Measurements from ENCODE around the gene PTPN11.

DNA sequence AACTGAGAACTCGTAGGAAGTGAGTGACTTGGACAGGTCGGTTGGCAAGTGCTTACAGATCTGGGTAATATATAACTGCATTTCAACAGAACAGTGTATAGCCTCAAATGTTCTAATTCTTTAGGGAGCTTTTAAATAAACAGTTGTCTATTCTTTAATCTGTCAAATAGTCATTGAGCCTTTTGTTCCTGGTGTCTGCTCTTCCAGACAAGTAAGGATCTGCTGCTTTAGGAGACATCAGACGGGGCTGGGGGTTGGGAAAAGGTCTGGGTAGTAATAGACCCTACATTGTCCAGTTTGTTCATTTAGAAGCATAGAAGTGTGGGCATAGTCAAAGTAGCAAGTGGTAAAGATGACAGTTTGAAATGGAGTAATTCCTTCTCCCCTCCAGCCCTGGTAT is 2.0 kb downstream of the PTPN11 start:
- TF ChIP-seq, protein P1, sequence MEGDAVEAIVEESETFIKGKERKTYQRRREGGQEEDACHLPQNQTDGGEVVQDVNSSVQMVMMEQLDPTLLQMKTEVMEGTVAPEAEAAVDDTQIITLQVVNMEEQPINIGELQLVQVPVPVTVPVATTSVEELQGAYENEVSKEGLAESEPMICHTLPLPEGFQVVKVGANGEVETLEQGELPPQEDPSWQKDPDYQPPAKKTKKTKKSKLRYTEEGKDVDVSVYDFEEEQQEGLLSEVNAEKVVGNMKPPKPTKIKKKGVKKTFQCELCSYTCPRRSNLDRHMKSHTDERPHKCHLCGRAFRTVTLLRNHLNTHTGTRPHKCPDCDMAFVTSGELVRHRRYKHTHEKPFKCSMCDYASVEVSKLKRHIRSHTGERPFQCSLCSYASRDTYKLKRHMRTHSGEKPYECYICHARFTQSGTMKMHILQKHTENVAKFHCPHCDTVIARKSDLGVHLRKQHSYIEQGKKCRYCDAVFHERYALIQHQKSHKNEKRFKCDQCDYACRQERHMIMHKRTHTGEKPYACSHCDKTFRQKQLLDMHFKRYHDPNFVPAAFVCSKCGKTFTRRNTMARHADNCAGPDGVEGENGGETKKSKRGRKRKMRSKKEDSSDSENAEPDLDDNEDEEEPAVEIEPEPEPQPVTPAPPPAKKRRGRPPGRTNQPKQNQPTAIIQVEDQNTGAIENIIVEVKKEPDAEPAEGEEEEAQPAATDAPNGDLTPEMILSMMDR (IDR thresholded peaks at IDR 0.05 in 2 of 3, conservative IDR thresholded peaks at IDR 0.05 in 1 of 3; ENCODE audit: borderline replicate concordance in 1 of 3, insufficient read depth in 1 of 3, low read depth in 2 of 3, low read length in 2 of 3) = no peak
- TF ChIP-seq SIN3A (IDR thresholded peaks at IDR 0.05; ENCODE audit: low read depth) (no peak), EZH2 (IDR thresholded peaks at IDR 0.05) (no peak), POLR2A (IDR thresholded peaks at IDR 0.05; ENCODE audit: borderline replicate concordance, extremely low read depth, insufficient read depth, insufficient read length) (no peak), CBX3 (IDR thresholded peaks at IDR 0.05; ENCODE audit: low read depth) (no peak), TCF7L2 (IDR thresholded peaks at IDR 0.05; ENCODE audit: borderline replicate concordance, extremely low read depth, insufficient read depth, insufficient read length) (no peak), POLR2AphosphoS5 (IDR thresholded peaks at IDR 0.05; ENCODE audit: low read depth, low read length) (no peak)

Data from HCT116 (cell line).